Omental fat pad (tissue), 4 donors: ENCODE results near the gene CAMSAP1. TPM values are rescaled to one million over a fixed set of nuclear protein-coding genes. Genes with fewer than 3 reads are reported as not detected.

ENCODE experiments used
- ATAC-seq: fragments of 150-250 bp; one replicate; pipeline ENCODE4 v1.9.1; 2016; ENCODE audit warnings: mild to moderate bottlenecking, moderate library complexity; ENCODE audit not compliant: low FRiP score
- DNase-seq: peaks from one replicate; pipeline ENCODE4 v3.0.0-alpha.2; 2019; ENCODE audit warnings: low spot score
- CTCF ChIP-seq, 3 donors: fragments of 450-650 bp; IDR thresholded peaks; one replicate each; pipeline ENCODE4 v1.5.1; 2016 to 2017; ENCODE audit warnings: antibody characterized with exemption in 3 of 3, mild to moderate bottlenecking in 3 of 3, moderate library complexity in 2 of 3
- total RNA-seq, 4 donors: library from RNA; depleted of rRNA; stranded (reverse); fragments of >200 nt; gene quantifications; one replicate each; pipeline ENCODE4 v1.1.0, GENCODE V29; 2016

Gene CAMSAP1
- total RNA-seq, 4 donors from 2014 or later: 22.3 to 52.5 (median 33.2) TPM

GRCh38 chr9:135813671-135814290 is 93.6 kb downstream of the CAMSAP1 start:
- no peak for TF ChIP-seq CTCF (IDR thresholded peaks at IDR 0.05)
- DNase-seq (peak; percentile 18), ATAC-seq (no peak)

- no peak for TF ChIP-seq CTCF (IDR thresholded peaks at IDR 0.05)
- DNase-seq (peak; percentile 5), ATAC-seq (no peak)
Measured at GRCh38 chr9:135812961-135813360, 94.4 kb downstream of the CAMSAP1 start.

- DNase-seq (no peak), ATAC-seq (no peak)
- TF ChIP-seq CTCF (IDR thresholded peaks at IDR 0.05): no peak
Measured at GRCh38 chr9:135811801-135812200, 95.5 kb downstream of the CAMSAP1 start.

- no peak for ATAC-seq
- DNase-seq: peak; percentile 19
- TF ChIP-seq CTCF (IDR thresholded peaks at IDR 0.05): no peak
Measured at GRCh38 chr9:135810806-135811575, 96.4 kb downstream of the CAMSAP1 start.

GRCh38 chr9:135809166-135809565 is 98.2 kb downstream of the CAMSAP1 start:
- TF ChIP-seq CTCF (IDR thresholded peaks at IDR 0.05): no peak
- DNase-seq (no peak), ATAC-seq (no peak)

- no peak for TF ChIP-seq CTCF (IDR thresholded peaks at IDR 0.05)
- ATAC-seq: no peak
- DNase-seq: no peak
Measured at GRCh38 chr9:135805422-135806022, 101.8 kb downstream of the CAMSAP1 start.
